Upper lobe of right lung (tissue), 1 donor: ENCODE results near the gene GABRA6. TPM values are rescaled to one million over a fixed set of nuclear protein-coding genes. Genes with fewer than 3 reads are reported as not detected.

Experiments
- ATAC-seq: fragments of 200-7000 bp; cut with Tn5 transposase; one replicate; pipeline ENCODE4 v1.9.1; 2020; ENCODE audit warnings: mild to moderate bottlenecking, moderate library complexity
- DNase-seq: peaks from one replicate; pipeline ENCODE4 v3.0.0-alpha.2; 2020
- H3K27ac ChIP-seq: fragments of 200-600 bp; one replicate; pipeline ENCODE4 v1.8.0; 2022
- H3K27me3 ChIP-seq: fragments of 200-600 bp; one replicate; pipeline ENCODE4 v1.8.0; 2022; ENCODE audit warnings: mild to moderate bottlenecking
- H3K36me3 ChIP-seq: fragments of 200-600 bp; one replicate; pipeline ENCODE4 v1.8.0; 2022
- H3K4me1 ChIP-seq: fragments of 200-600 bp; one replicate; pipeline ENCODE4 v1.8.0; 2022
- H3K4me3 ChIP-seq: fragments of 200-600 bp; one replicate; pipeline ENCODE4 v1.8.0; 2022; ENCODE audit warnings: mild to moderate bottlenecking
- H3K9me3 ChIP-seq: fragments of 200-600 bp; one replicate; pipeline ENCODE4 v1.8.0; 2022
- intact Hi-C: fragments of 100-400 bp; cut with DNase I; formaldehyde crosslinking; loops from one replicate; pipeline ENCODE4 v1.11.0; 2022
- total RNA-seq: library from RNA; stranded (reverse); fragmentation: NEBNext Ultra II Directional; extraction: Animal tissue kit (Norgen Biotek cat#: 25700); gene quantifications from one replicate; pipeline ENCODE4 v1.2.1, GENCODE V29; 2021
- TF ChIP-seq, protein P1 (sequence below): fragments of 200-600 bp; IDR thresholded peaks from one replicate; pipeline ENCODE4 v1.8.0; 2022; ENCODE audit warnings: antibody characterized with exemption
- donor health status: DM: no; HTN: yes; CAD: no; lungs with severe emphysema.

GABRA6 gene
- total RNA-seq, 1 donor from 2014 or later = not detected

GRCh38 chr5:161751265-161751664 is 65.7 kb downstream of the GABRA6 start:
- Histone ChIP-seq H3K4me1 (no peaks in the 10 kb centered on the region), H3K9me3 (no peaks in the 10 kb centered on the region), H3K27me3 (no peaks in the 10 kb centered on the region), H3K36me3 (no peaks in the 10 kb centered on the region), H3K27ac (no peak overlapping the region), H3K4me3 (no peak overlapping the region)
- DNase-seq (no peak), ATAC-seq (no peak)
- TF ChIP-seq, protein P1, sequence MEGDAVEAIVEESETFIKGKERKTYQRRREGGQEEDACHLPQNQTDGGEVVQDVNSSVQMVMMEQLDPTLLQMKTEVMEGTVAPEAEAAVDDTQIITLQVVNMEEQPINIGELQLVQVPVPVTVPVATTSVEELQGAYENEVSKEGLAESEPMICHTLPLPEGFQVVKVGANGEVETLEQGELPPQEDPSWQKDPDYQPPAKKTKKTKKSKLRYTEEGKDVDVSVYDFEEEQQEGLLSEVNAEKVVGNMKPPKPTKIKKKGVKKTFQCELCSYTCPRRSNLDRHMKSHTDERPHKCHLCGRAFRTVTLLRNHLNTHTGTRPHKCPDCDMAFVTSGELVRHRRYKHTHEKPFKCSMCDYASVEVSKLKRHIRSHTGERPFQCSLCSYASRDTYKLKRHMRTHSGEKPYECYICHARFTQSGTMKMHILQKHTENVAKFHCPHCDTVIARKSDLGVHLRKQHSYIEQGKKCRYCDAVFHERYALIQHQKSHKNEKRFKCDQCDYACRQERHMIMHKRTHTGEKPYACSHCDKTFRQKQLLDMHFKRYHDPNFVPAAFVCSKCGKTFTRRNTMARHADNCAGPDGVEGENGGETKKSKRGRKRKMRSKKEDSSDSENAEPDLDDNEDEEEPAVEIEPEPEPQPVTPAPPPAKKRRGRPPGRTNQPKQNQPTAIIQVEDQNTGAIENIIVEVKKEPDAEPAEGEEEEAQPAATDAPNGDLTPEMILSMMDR = no peak
- intact Hi-C loops = no loop called here

Other genes with a start within 250 kb of the GABRA6 start
- 1.6 TPM for gene GABRB2, start 139.0 kb upstream of the GABRA6 start, total RNA-seq
- gene GABRA1, start 162.4 kb downstream of the GABRA6 start, total RNA-seq = not detected